Ovary (tissue), 9 donors: Measurements from ENCODE around the gene VPS11. TPM values are rescaled to one million over a fixed set of nuclear protein-coding genes. Genes with fewer than 3 reads are reported as not detected.

Source experiments
- DNase-seq, 5 donors: peaks; one replicate each; pipeline ENCODE4 v3.0.0-alpha.2; 2019 to 2020
- H3K27ac ChIP-seq, 2 donors: fragments of 200-600 bp; one replicate each; pipeline versions ENCODE4 v1.5.1 to v1.8.0; 2019 to 2022
- H3K27me3 ChIP-seq: fragments of 200-600 bp; one replicate; pipeline ENCODE4 v1.8.0; 2022
- H3K36me3 ChIP-seq: fragments of 200-600 bp; sonication (generic); one replicate; pipeline ENCODE4 v1.5.1; 2019
- H3K4me1 ChIP-seq: one replicate; pipeline ENCODE4 v1.8.1; 2013; ENCODE audit warnings: mild to moderate bottlenecking, moderate library complexity; ENCODE audit not compliant: insufficient read depth
- H3K4me3 ChIP-seq: fragments of 200-600 bp; sonication (generic); one replicate; pipeline ENCODE4 v1.5.1; 2017
- H3K9me3 ChIP-seq, 2 donors: fragments of 200-600 bp in 1 of 2; sonication (generic) in 1 of 2; one replicate each; pipeline versions ENCODE4 v1.5.1 to v1.8.1; 2013 to 2019; ENCODE audit warnings: mild to moderate bottlenecking in 1 of 2, moderate library complexity in 1 of 2
- CTCF ChIP-seq, 3 donors: fragments of 450-650 bp in 2 of 3; fragments of 200-600 bp in 1 of 3; IDR thresholded peaks; one replicate each; pipeline versions ENCODE4 v1.5.1 to v1.8.0; 2016 to 2022; ENCODE audit warnings: antibody characterized with exemption in 3 of 3, mild to moderate bottlenecking in 1 of 3
- EP300 ChIP-seq: sonication (generic); formaldehyde crosslinking; IDR thresholded peaks from one replicate; pipeline ENCODE4 v1.6.1; 2017; ENCODE audit warnings: antibody characterized with exemption
- POLR2A ChIP-seq: fragments of 450-650 bp; IDR thresholded peaks from one replicate; pipeline ENCODE4 v1.6.1; 2017; ENCODE audit warnings: antibody characterized with exemption, mild to moderate bottlenecking, moderate library complexity
- WGBS, 3 donors: extraction: QIAGEN DNeasy Blood & Tissue Kit in 1 of 3; methylation state at CpG; one replicate each; pipeline versions ENCODE4 v1.1.5 to v1.1.7; 2013 to 2017; 5-methylcytosine and 5-hydroxymethylcytosine counted together
- intact Hi-C, 4 donors: fragments of 100-400 bp; cut with DNase I; formaldehyde crosslinking; loops; one replicate each; pipeline versions ENCODE4 v1.11.0 to v1.15.1; 2022 to 2023
- polyA plus RNA-seq, 2 donors: library from polyadenylated mRNA; stranded (reverse); fragments of 200-250 nt in 1 of 2; fragments of 350-450 nt in 1 of 2; fragmentation: Illumina TruSeq in 1 of 2; extraction: RNeasy Lipid Tissue Mini Kit (QIAGEN cat#74804) in 1 of 2; gene quantifications; one replicate each; pipeline ENCODE4 v1.2.3, GENCODE V29; 2013 to 2014
- total RNA-seq, 7 donors: library from RNA; depleted of rRNA in 2 of 7; stranded (reverse); fragments of >200 nt in 2 of 7; fragmentation: NEBNext Ultra II Directional in 3 of 7; extraction: Animal tissue kit (Norgen Biotek cat#: 25700) in 3 of 7; gene quantifications; one replicate each; pipeline versions ENCODE4 v1.1.0 to v1.2.4, GENCODE V29; 2016 to 2023
- donor health status: DM: no; HTN: no; CAD: no; lungs with moderate emphysema.
- donor health status: DM: no; HTN: no; CAD: no.
- donor health status: Bipolar disorder and iron deficiency.
- donor health status: DM: yes; HTN: yes; CAD: no.
- donor health status: DM: no; HTN: no; CAD: no.
- donor health status: DM: yes; HTN: yes; CAD: no.

VPS11 gene
- total and polyA plus RNA-seq, 9 donors = 24.3 to 47.8 (median 35.8) TPM

GRCh38 chr11:119021631-119022030 is 46.0 kb upstream of the VPS11 start:
- 87 to 95% (median 88%) methylated on average over 5 of the region's 5 CpGs for WGBS, 3 donors
- Histone ChIP-seq H3K4me3 (no peak overlapping the region), H3K27me3 (no peaks in the 10 kb centered on the region), H3K27ac (no peak overlapping the region), H3K9me3 (no peaks in the 10 kb centered on the region), H3K36me3 (no peaks in the 10 kb centered on the region), H3K4me1 (peaks cover 7% of the 10 kb centered on the region)
- intact Hi-C loops = no loop called here
- no peak for TF ChIP-seq POLR2A
- no peak for TF ChIP-seq CTCF (IDR thresholded peaks at IDR 0.05)
- TF ChIP-seq EP300 = no peak
- DNase-seq = no peak

DNA sequence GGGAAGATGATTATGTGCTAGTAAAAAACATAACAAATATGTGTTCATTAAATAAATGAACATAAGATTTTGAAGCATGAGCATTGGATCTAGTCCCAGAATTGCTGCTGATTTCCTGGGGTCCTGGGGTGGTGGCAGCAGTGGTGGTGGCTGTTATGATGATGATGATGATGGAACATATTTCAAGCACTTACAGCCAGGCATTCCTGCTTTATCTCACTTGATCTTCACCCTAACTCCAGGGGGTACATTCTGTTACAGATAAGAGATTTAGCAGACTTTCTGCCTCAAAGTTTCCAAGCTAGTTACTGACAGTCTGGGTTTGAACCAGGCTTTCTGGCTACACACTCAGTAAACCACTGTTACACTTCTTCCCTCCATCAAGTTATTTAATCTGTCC is 43.9 kb upstream of the VPS11 start:
- Histone ChIP-seq H3K4me1 (peaks cover 7% of the 10 kb centered on the region), H3K9me3 (no peaks in the 10 kb centered on the region), H3K36me3 (no peaks in the 10 kb centered on the region), H3K27ac (no peak overlapping the region), H3K4me3 (no peak overlapping the region), H3K27me3 (no peaks in the 10 kb centered on the region)
- TF ChIP-seq EP300 = no peak
- no peak for TF ChIP-seq POLR2A
- TF ChIP-seq CTCF (IDR thresholded peaks at IDR 0.05) = no peak
- no peak for DNase-seq
- intact Hi-C loops = no loop called here

GRCh38 chr11:119024430-119025098 is 43.1 kb upstream of the VPS11 start:
- peaks cover 5% of the 10 kb centered on the region for H3K4me1 ChIP-seq
- H3K36me3 ChIP-seq = no peaks in the 10 kb centered on the region
- no peaks in the 10 kb centered on the region for H3K9me3 ChIP-seq
- H3K27me3 ChIP-seq = no peaks in the 10 kb centered on the region
- 59 to 68% (median 65%) methylated on average over 15 of the region's 15 CpGs for WGBS, 3 donors
- H3K27ac ChIP-seq = no peak overlapping the region
- intact Hi-C loops = no loop called here
- DNase-seq = no peak
- no peak for TF ChIP-seq CTCF (IDR thresholded peaks at IDR 0.05)
- no peak for TF ChIP-seq POLR2A
- TF ChIP-seq EP300 = no peak
- no peak overlapping the region for H3K4me3 ChIP-seq

- no peaks in the 10 kb centered on the region for H3K9me3 ChIP-seq
- intact Hi-C loops = no loop called here
- H3K27me3 ChIP-seq = no peaks in the 10 kb centered on the region
- DNase-seq = no peak
- no peaks in the 10 kb centered on the region for H3K36me3 ChIP-seq
- H3K4me1 ChIP-seq = peaks cover 2% of the 10 kb centered on the region
- no peak overlapping the region for H3K27ac ChIP-seq
- TF ChIP-seq POLR2A (no peak), EP300 (no peak), CTCF (IDR thresholded peaks at IDR 0.05) (no peak)
- no peak overlapping the region for H3K4me3 ChIP-seq
- WGBS, 3 donors = 58 to 66% (median 62%) methylated on average over 5 of the region's 5 CpGs
These were observed 42.5 kb upstream of the VPS11 start for GRCh38 chr11:119025099-119025473.
